H9 (cell line): Measurements from ENCODE around the gene SNRPB2. TPM values are rescaled to one million over a fixed set of nuclear protein-coding genes. Genes with fewer than 3 reads are reported as not detected.

Experiments used
- DNase-seq: peaks from one replicate; pipeline ENCODE4 v3.0.0-alpha.2; 2017
- H2AFZ ChIP-seq: one replicate; pipeline ENCODE4 v1.6.1; 2013; ENCODE audit warnings: mild to moderate bottlenecking, low read length, control low read depth, moderate library complexity
- H2AK5ac ChIP-seq: 2 replicates; pipeline ENCODE4 v1.6.1; 2013; ENCODE audit warnings: low read length, control low read depth, mixed read lengths; ENCODE audit not compliant: insufficient read length
- H2BK120ac ChIP-seq: one replicate; pipeline ENCODE4 v1.6.1; 2013; ENCODE audit warnings: low read depth, mild to moderate bottlenecking, low read length, control low read depth, inconsistent platforms; ENCODE audit not compliant: poor library complexity, severe bottlenecking
- H2BK12ac ChIP-seq: 2 replicates; pipeline ENCODE4 v1.6.1; 2013; ENCODE audit warnings: low read length, control low read depth, mixed read lengths, low read depth; ENCODE audit not compliant: insufficient read length
- H2BK15ac ChIP-seq: 2 replicates; pipeline ENCODE4 v1.6.1; 2013; ENCODE audit warnings: low read depth, low read length, control low read depth
- H2BK20ac ChIP-seq: one replicate; pipeline ENCODE4 v1.6.1; 2013; ENCODE audit warnings: low read depth, mild to moderate bottlenecking, low read length, control low read depth, inconsistent platforms; ENCODE audit not compliant: poor library complexity, severe bottlenecking
- H2BK5ac ChIP-seq: 2 replicates; pipeline ENCODE4 v1.6.1; 2013; ENCODE audit warnings: low read length, control low read depth, mixed read lengths; ENCODE audit not compliant: insufficient read length
- H3K14ac ChIP-seq: 2 replicates; pipeline ENCODE4 v1.6.1; 2013; ENCODE audit warnings: low read length, control low read depth; ENCODE audit not compliant: insufficient read depth
- H3K18ac ChIP-seq: 2 replicates; pipeline ENCODE4 v1.6.1; 2013; ENCODE audit warnings: low read depth, mild to moderate bottlenecking, mixed read lengths, low read length, control low read depth; ENCODE audit not compliant: insufficient read length
- H3K23ac ChIP-seq: 2 replicates; pipeline ENCODE4 v1.6.1; 2013; ENCODE audit warnings: low read length, control low read depth, mixed read lengths, low read depth; ENCODE audit not compliant: insufficient read length
- H3K23me2 ChIP-seq: 2 replicates; pipeline ENCODE4 v1.6.1; 2013; ENCODE audit warnings: low read depth, mild to moderate bottlenecking, mixed read lengths, low read length, control low read depth; ENCODE audit not compliant: insufficient read length, poor library complexity, severe bottlenecking
- H3K27ac ChIP-seq: 2 replicates; pipeline ENCODE4 v1.5.1; 2013; ENCODE audit warnings: low read length, control low read depth, mixed read lengths, low read depth; ENCODE audit not compliant: insufficient read length
- H3K27me3 ChIP-seq: 2 replicates; pipeline ENCODE4 v1.6.1; 2013; ENCODE audit warnings: low read length, control low read depth, inconsistent platforms; ENCODE audit not compliant: insufficient read depth
- H3K4ac ChIP-seq: 2 replicates; pipeline ENCODE4 v1.6.1; 2013; ENCODE audit warnings: low read depth, mild to moderate bottlenecking, control low read depth, inconsistent platforms, low read length, moderate library complexity
- H3K4me1 ChIP-seq: 2 replicates; pipeline ENCODE4 v1.6.1; 2013; ENCODE audit warnings: low read length, control low read depth, inconsistent platforms; ENCODE audit not compliant: insufficient read depth
- H3K4me2 ChIP-seq: 2 replicates; pipeline ENCODE4 v1.6.1; 2013; ENCODE audit warnings: low read length, control low read depth, mixed read lengths; ENCODE audit not compliant: insufficient read length, insufficient read depth
- H3K56ac ChIP-seq: 2 replicates; pipeline ENCODE4 v1.6.1; 2013; ENCODE audit warnings: low read depth, mild to moderate bottlenecking, mixed read lengths, low read length, control low read depth; ENCODE audit not compliant: insufficient read length
- H3K79me1 ChIP-seq: 2 replicates; pipeline ENCODE4 v1.6.1; 2013; ENCODE audit warnings: low read depth, mild to moderate bottlenecking, moderate library complexity, low read length, control low read depth, inconsistent platforms; ENCODE audit not compliant: insufficient read depth, poor library complexity, severe bottlenecking
- H3K79me2 ChIP-seq: 2 replicates; pipeline ENCODE4 v1.6.1; 2013; ENCODE audit warnings: low read length, control low read depth, inconsistent platforms; ENCODE audit not compliant: insufficient read depth
- H3K9ac ChIP-seq: 2 replicates; pipeline ENCODE4 v1.6.1; 2013; ENCODE audit warnings: low read length, control low read depth, mixed read lengths; ENCODE audit not compliant: insufficient read length; ENCODE audit errors: extremely low read depth
- H3K9me3 ChIP-seq: one replicate; pipeline ENCODE4 v1.6.1; 2013; ENCODE audit warnings: low read depth, low read length, inconsistent platforms; ENCODE audit not compliant: control insufficient read depth
- H3T11ph ChIP-seq: one replicate; pipeline ENCODE4 v1.6.1; 2013; ENCODE audit warnings: mild to moderate bottlenecking, low read length, control low read depth, inconsistent platforms
- H4K20me1 ChIP-seq: one replicate; pipeline ENCODE4 v1.6.1; 2013; ENCODE audit not compliant: control insufficient read depth, insufficient read length, insufficient read depth
- H4K5ac ChIP-seq: 2 replicates; pipeline ENCODE4 v1.6.1; 2013; ENCODE audit warnings: low read depth, mild to moderate bottlenecking, mixed read lengths, low read length, control low read depth; ENCODE audit not compliant: insufficient read length
- H4K8ac ChIP-seq: replicated peaks from 2 replicates; pipeline ENCODE4 v1.6.1; 2013; ENCODE audit warnings: low read length, control low read depth, mixed read lengths, low read depth; ENCODE audit not compliant: insufficient read length
- H4K91ac ChIP-seq: 2 replicates; pipeline ENCODE4 v1.6.1; 2013; ENCODE audit warnings: low read depth, mild to moderate bottlenecking, moderate library complexity, mixed read lengths, low read length, control low read depth; ENCODE audit not compliant: insufficient read length
- H3K27ac Mint-ChIP-seq, 3 experiments: 2 replicates in 2 of 3; 3 replicates in 1 of 3; pipeline ENCODE4 v1.8.0; 2020 to 2021; ENCODE audit warnings: mixed read lengths in 3 of 3, mild to moderate bottlenecking in 1 of 3, moderate library complexity in 1 of 3
- H3K27me3 Mint-ChIP-seq: 2 replicates; pipeline ENCODE4 v1.8.0; 2021; ENCODE audit warnings: low read depth, mild to moderate bottlenecking, moderate library complexity, mixed read lengths
- H3K36me3 Mint-ChIP-seq, 3 experiments: 2 replicates in 2 of 3; 3 replicates in 1 of 3; pipeline ENCODE4 v1.8.0; 2020 to 2021; ENCODE audit warnings: low read depth in 3 of 3, mixed read lengths in 3 of 3; ENCODE audit not compliant: insufficient read depth in 1 of 3
- H3K4me1 Mint-ChIP-seq, 2 experiments: 2 replicates each; pipeline ENCODE4 v1.8.0; 2020; ENCODE audit warnings: mixed read lengths in 2 of 2
- H3K4me3 Mint-ChIP-seq, 2 experiments: 2 replicates in 1 of 2; 3 replicates in 1 of 2; pipeline ENCODE4 v1.8.0; 2020 to 2021; ENCODE audit warnings: mild to moderate bottlenecking in 2 of 2, mixed read lengths in 2 of 2, moderate library complexity in 1 of 2
- H3K9me3 Mint-ChIP-seq, 2 experiments: 2 replicates in 1 of 2; 3 replicates in 1 of 2; pipeline ENCODE4 v1.8.0; 2020; ENCODE audit warnings: mild to moderate bottlenecking in 2 of 2, mixed read lengths in 2 of 2, moderate library complexity in 1 of 2
- WGBS: extraction: QIAGEN DNeasy Blood & Tissue Kit; methylation state at CpG from one replicate; pipeline ENCODE4 v1.1.7; 2013; ENCODE audit warnings: missing lambda C conversion rate, low lambda C conversion rate, mixed read lengths; ENCODE audit not compliant: insufficient read length; ENCODE audit errors: extremely low coverage; 5-methylcytosine and 5-hydroxymethylcytosine counted together
- total RNA-seq: library from RNA; stranded (reverse); gene quantifications from 2 replicates; pipeline ENCODE4 v1.2.1, GENCODE V29; 2021
- TF ChIP-seq, protein P1 (sequence below): fragments of 200-600 bp; sonication (generic); conservative IDR thresholded peaks from 3 replicates; pipeline ENCODE4 v1.8.0; 2021; ENCODE audit warnings: antibody characterized with exemption, mild to moderate bottlenecking

The SNRPB2 gene
- total RNA-seq, 1 experiment from 2014 or later = 93.2 TPM

DNA sequence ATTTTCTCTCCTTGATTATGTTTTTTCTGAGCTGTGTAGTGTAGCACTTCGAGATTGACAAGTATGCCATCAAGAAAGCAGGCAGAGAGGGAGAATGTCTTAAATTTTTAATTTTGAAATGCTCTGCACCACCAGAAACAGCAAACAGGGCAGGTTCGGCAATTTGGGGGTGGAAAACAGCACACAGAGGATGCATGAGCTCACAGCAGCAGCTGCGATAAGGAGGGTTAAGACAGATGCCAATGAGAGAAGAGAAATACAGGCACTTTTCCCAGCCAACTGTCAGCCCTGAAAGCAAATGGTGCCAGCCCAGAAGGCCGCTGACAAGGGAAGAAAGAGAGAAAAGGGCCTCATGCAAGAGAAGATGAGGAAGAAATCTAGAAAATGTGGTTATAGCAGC, 15.1 kb upstream of the SNRPB2 start:
- Histone ChIP-seq H2AFZ (peak overlapping the region; percentile 82), H3K79me2 (no peaks in the 10 kb centered on the region), H3K4me2 (no peak overlapping the region), H3K56ac (no peak overlapping the region), H2BK15ac (no peak overlapping the region), H3K4ac (no peak overlapping the region), H3K23ac (no peak overlapping the region), H3K14ac (no peak overlapping the region), H3K4me1 (no peaks in the 10 kb centered on the region), H4K8ac (no peak overlapping the region), H3K27ac (no peak overlapping the region), H4K91ac (no peak overlapping the region), H3K23me2 (no peaks in the 10 kb centered on the region), H2BK5ac (no peak overlapping the region), H3T11ph (no peak overlapping the region), H3K79me1 (no peaks in the 10 kb centered on the region), H4K20me1 (no peaks in the 10 kb centered on the region), H2BK12ac (no peak overlapping the region), H3K18ac (no peak overlapping the region), H3K9ac (no peak overlapping the region), H2BK20ac (no peak overlapping the region), H2BK120ac (no peak overlapping the region), H3K27me3 (no peaks in the 10 kb centered on the region), H2AK5ac (no peak overlapping the region), H4K5ac (no peak overlapping the region), H3K9me3 (no peaks in the 10 kb centered on the region)
- Mint-ChIP-seq H3K4me3 (no peak overlapping the region), H3K9me3 (no peaks in the 10 kb centered on the region), H3K4me1 (peaks cover 5 to 14% of the 10 kb centered on the region in 2 experiments), H3K36me3 (no peaks in the 10 kb centered on the region), H3K27ac (no peak overlapping the region; a peak in 1 of 7 replicates), H3K27me3 (peaks cover 5% of the 10 kb centered on the region; the same call in 1 of the 2 replicates)
- DNase-seq = no peak
- WGBS = no CpG with 5 or more reads among the region's 4 CpGs
- TF ChIP-seq, protein P1, sequence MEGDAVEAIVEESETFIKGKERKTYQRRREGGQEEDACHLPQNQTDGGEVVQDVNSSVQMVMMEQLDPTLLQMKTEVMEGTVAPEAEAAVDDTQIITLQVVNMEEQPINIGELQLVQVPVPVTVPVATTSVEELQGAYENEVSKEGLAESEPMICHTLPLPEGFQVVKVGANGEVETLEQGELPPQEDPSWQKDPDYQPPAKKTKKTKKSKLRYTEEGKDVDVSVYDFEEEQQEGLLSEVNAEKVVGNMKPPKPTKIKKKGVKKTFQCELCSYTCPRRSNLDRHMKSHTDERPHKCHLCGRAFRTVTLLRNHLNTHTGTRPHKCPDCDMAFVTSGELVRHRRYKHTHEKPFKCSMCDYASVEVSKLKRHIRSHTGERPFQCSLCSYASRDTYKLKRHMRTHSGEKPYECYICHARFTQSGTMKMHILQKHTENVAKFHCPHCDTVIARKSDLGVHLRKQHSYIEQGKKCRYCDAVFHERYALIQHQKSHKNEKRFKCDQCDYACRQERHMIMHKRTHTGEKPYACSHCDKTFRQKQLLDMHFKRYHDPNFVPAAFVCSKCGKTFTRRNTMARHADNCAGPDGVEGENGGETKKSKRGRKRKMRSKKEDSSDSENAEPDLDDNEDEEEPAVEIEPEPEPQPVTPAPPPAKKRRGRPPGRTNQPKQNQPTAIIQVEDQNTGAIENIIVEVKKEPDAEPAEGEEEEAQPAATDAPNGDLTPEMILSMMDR = no peak
